ENCODE data around the gene PTS. TPM values are rescaled to one million over a fixed set of nuclear protein-coding genes. Genes with fewer than 3 reads are reported as not detected.

PTS gene
- 10 to 100 TPM; 45.3 to 53.2 TPM for total RNA-seq
- polyA plus RNA-seq (2013, experiment 1 of 2) = 38.1 TPM
- polyA plus RNA-seq (2013, experiment 2 of 2) = 39.5 TPM
- long read RNA-seq, experiment 1, transcript PTS-201 (6 exons, 935 nt) = major isoform, 8 of 17 reads
- long read RNA-seq, experiment 1, partial matches to known transcripts = 2 of 17 reads
- long read RNA-seq, experiment 1, other reads (novel, unspliced or antisense) = 5 of 17 reads
- long read RNA-seq, experiment 2, transcript PTS-206 (3 exons, 601 nt) = minor isoform, 6 of 31 reads
- long read RNA-seq, experiment 2, transcript PTS-201 (6 exons, 935 nt) = major isoform, 16 of 31 reads
- long read RNA-seq, experiment 2, partial matches to known transcripts = 0 of 31 reads
- long read RNA-seq, experiment 2, other reads (novel, unspliced or antisense) = 9 of 31 reads
- long read RNA-seq, experiment 3, transcript PTS-201 (6 exons, 935 nt) = major isoform, 19 of 24 reads
- long read RNA-seq, experiment 3, partial matches to known transcripts = 0 of 24 reads
- long read RNA-seq, experiment 3, other reads (novel, unspliced or antisense) = 4 of 24 reads
- long read RNA-seq, experiment 4, transcript PTS-201 (6 exons, 935 nt) = major isoform, 30 of 43 reads
- long read RNA-seq, experiment 4, partial matches to known transcripts = 1 of 43 reads
- long read RNA-seq, experiment 4, other reads (novel, unspliced or antisense) = 8 of 43 reads

DNA sequence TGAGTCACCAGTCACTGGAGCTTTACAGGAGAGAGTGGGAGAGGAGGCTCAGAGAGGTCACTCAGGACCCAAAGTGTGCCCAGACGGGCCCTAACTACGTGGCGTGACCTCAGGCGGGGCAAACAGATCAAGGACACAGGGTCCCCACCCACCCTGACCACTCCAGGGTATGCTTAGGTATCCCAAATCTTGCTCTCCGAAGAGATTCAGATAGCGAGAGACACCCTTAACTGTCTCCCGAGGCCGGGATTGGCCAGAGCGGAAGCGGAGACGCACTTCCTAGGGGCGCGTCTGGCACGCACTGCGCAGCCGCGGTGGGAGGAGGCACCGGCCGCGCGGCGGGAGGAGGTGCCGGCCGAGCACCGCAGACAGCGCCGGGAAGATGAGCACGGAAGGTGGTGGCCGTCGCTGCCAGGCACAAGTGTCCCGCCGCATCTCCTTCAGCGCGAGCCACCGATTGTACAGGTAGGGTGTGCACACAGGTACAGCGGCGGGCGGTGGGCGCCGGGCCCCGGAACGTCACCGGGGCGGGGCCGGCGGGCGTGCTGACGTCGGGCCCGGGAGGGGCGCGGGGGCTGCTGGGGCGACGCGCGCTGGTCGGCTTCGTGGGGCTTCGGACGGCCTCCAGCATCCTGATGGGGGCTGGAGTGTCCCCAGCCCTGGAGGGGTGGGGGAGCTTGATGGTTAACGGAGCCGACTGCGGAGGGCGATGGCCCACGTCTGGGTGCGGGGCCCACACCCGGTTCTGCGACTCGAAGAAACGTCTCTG lies at the start of gene PTS:
PTS (plus strand) TSS at position 367 of the 769 bp plus-strand sequence; CDS start at position 383, 16 bp downstream.
- peaks cover 22% of the 10 kb centered on the region for H3K27me3 Mint-ChIP-seq (ENCODE audit: insufficient read depth)
- Histone ChIP-seq H3K9me3 (ENCODE audit: control insufficient read depth, low read length) (no peaks in the 10 kb centered on the region), H3K27ac (ENCODE audit: low read depth, low read length) (peak within 1 kb of the TSS; percentile 37), H3K36me3 (ENCODE audit: control insufficient read depth, insufficient read depth, low read length) (peaks cover 31% of the 10 kb centered on the region), H3K4me1 (ENCODE audit: control insufficient read depth, insufficient read depth, low read length) (no peaks in the 10 kb centered on the region), H3K27me3 (ENCODE audit: control insufficient read depth, insufficient read depth, low read length, poor library complexity, severe bottlenecking) (peaks cover 20% of the 10 kb centered on the region), H3K4me3 (ENCODE audit: low read length) (peak within 1 kb of the TSS; percentile 93), H3K9ac (ENCODE audit: extremely low read depth, low read length, poor library complexity, severe bottlenecking) (peak within 1 kb of the TSS; percentile 77)
- H3K9me3 Mint-ChIP-seq = no peaks in the 10 kb centered on the region
- peak within 1 kb of the TSS; percentile 93 for H3K27ac Mint-ChIP-seq
- TF ChIP-seq, protein P1, sequence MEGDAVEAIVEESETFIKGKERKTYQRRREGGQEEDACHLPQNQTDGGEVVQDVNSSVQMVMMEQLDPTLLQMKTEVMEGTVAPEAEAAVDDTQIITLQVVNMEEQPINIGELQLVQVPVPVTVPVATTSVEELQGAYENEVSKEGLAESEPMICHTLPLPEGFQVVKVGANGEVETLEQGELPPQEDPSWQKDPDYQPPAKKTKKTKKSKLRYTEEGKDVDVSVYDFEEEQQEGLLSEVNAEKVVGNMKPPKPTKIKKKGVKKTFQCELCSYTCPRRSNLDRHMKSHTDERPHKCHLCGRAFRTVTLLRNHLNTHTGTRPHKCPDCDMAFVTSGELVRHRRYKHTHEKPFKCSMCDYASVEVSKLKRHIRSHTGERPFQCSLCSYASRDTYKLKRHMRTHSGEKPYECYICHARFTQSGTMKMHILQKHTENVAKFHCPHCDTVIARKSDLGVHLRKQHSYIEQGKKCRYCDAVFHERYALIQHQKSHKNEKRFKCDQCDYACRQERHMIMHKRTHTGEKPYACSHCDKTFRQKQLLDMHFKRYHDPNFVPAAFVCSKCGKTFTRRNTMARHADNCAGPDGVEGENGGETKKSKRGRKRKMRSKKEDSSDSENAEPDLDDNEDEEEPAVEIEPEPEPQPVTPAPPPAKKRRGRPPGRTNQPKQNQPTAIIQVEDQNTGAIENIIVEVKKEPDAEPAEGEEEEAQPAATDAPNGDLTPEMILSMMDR (conservative IDR thresholded peaks at IDR 0.05) = no peak
- peak; percentile 93 for DNase-seq
- peak within 1 kb of the TSS; percentile 84 for H3K4me3 Mint-ChIP-seq
- 0 to 1% methylated on average over 28 to 67 of the region's 70 CpGs for WGBS, 2 experiments (ENCODE audit: insufficient coverage in 1 of 2, insufficient read length in 1 of 2)
- H3K36me3 Mint-ChIP-seq (ENCODE audit: low read depth) = peaks cover 29% of the 10 kb centered on the region
- H3K4me1 Mint-ChIP-seq = peaks cover 8% of the 10 kb centered on the region

DNA sequence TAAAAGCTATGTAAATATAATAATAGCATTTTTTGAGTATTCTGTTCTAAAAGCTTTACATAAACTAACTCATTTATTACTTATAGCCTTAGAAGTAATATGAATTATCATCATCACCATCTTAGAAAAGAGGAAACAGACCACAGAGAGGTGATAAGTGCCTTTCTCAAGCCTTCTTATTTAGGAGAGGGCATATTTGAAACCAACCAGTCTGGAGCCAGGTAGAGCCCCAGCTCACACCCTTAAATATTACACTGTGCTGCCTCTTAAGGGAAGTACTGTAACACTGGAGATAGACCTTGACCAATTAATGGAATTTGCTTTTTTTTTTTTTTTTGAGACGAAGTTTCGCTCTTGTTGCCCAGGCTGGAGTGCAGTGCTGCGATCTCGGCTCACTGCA lies 48.6 kb upstream of the PTS start:
- no peak overlapping the region for H3K27ac Mint-ChIP-seq
- Histone ChIP-seq H3K27ac (ENCODE audit: low read depth, low read length) (no peak overlapping the region), H3K27me3 (ENCODE audit: control insufficient read depth, insufficient read depth, low read length, poor library complexity, severe bottlenecking) (no peaks in the 10 kb centered on the region), H3K4me3 (ENCODE audit: low read length) (no peak overlapping the region), H3K4me1 (ENCODE audit: control insufficient read depth, insufficient read depth, low read length) (no peaks in the 10 kb centered on the region), H3K9me3 (ENCODE audit: control insufficient read depth, low read length) (no peaks in the 10 kb centered on the region), H3K36me3 (ENCODE audit: control insufficient read depth, insufficient read depth, low read length) (no peaks in the 10 kb centered on the region), H3K9ac (ENCODE audit: extremely low read depth, low read length, poor library complexity, severe bottlenecking) (no peak overlapping the region)
- no peaks in the 10 kb centered on the region for H3K4me1 Mint-ChIP-seq
- H3K4me3 Mint-ChIP-seq = no peak overlapping the region
- no peak for DNase-seq
- H3K27me3 Mint-ChIP-seq (ENCODE audit: insufficient read depth) = peaks cover 15% of the 10 kb centered on the region
- no peaks in the 10 kb centered on the region for H3K36me3 Mint-ChIP-seq (ENCODE audit: low read depth)
- TF ChIP-seq, protein P1 (conservative IDR thresholded peaks at IDR 0.05) = no peak
- peaks cover 7% of the 10 kb centered on the region for H3K9me3 Mint-ChIP-seq
- 91% methylated on average over 4 of the region's 4 CpGs; no CpG with 5 or more reads in 1 of the 2 experiments for WGBS, 2 experiments (ENCODE audit: insufficient coverage in 1 of 2, insufficient read length in 1 of 2)

DNA sequence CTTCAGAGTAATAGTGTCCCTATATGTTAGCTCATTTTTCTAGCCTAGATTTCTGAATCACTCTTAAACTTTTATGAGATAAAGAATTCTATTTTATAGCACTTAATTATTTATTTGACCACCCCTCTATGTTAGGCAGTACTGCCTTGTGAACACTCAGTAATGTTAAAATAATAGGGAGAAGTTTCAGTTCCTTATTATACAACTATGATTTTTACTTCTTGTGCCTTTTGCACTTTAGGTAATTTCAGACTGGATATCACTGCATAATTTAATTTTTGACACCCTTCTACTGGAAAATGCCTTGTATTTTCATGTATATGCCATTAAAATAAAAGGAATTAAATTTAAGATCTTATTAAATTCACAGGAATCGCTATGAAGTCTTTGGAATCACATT lies 47.8 kb upstream of the PTS start:
- H3K9me3 ChIP-seq (ENCODE audit: control insufficient read depth, low read length) = no peaks in the 10 kb centered on the region
- Mint-ChIP-seq H3K27me3 (ENCODE audit: insufficient read depth) (peaks cover 15% of the 10 kb centered on the region), H3K4me3 (no peak overlapping the region), H3K27ac (no peak overlapping the region), H3K36me3 (ENCODE audit: low read depth) (no peaks in the 10 kb centered on the region), H3K4me1 (no peaks in the 10 kb centered on the region), H3K9me3 (peaks cover 7% of the 10 kb centered on the region)
- H3K4me1 ChIP-seq (ENCODE audit: control insufficient read depth, insufficient read depth, low read length) = no peaks in the 10 kb centered on the region
- DNase-seq = no peak
- H3K36me3 ChIP-seq (ENCODE audit: control insufficient read depth, insufficient read depth, low read length) = no peaks in the 10 kb centered on the region
- H3K4me3 ChIP-seq (ENCODE audit: low read length) = no peak overlapping the region
- 93 to 100% methylated on average over 1 of the region's 1 CpG for WGBS, 2 experiments (ENCODE audit: insufficient coverage in 1 of 2, insufficient read length in 1 of 2)
- no peak overlapping the region for H3K27ac ChIP-seq (ENCODE audit: low read depth, low read length)
- TF ChIP-seq, protein P1 (conservative IDR thresholded peaks at IDR 0.05) = no peak
- no peak overlapping the region for H3K9ac ChIP-seq (ENCODE audit: extremely low read depth, low read length, poor library complexity, severe bottlenecking)
- no peaks in the 10 kb centered on the region for H3K27me3 ChIP-seq (ENCODE audit: control insufficient read depth, insufficient read depth, low read length, poor library complexity, severe bottlenecking)

Data from endodermal cell (in vitro differentiated cells).